ENCODE measurements around the gene EML3.
"Not testable (repeated sequence)": the region's sequence is repeated elsewhere in the genome, so short reads cannot be mapped to it uniquely, and the experiment has no call there.

EML3 gene

GRCh38 chr11:62567018-62567633 lies 45.4 kb downstream of the EML3 start:
- DNase-seq: no peak

- no peak for DNase-seq
Measured at GRCh38 chr11:62566247-62566646, 46.3 kb downstream of the EML3 start.

GRCh38 chr11:62565100-62565802 lies 47.3 kb downstream of the EML3 start:
- no peak for DNase-seq

GRCh38 chr11:62561677-62562230 lies 50.8 kb downstream of the EML3 start:
- DNase-seq: not testable (repeated sequence)

- no peak for DNase-seq
Measured at GRCh38 chr11:62560566-62561103, 51.9 kb downstream of the EML3 start.

- not testable (repeated sequence) for DNase-seq
Measured at GRCh38 chr11:62559626-62560025, 52.9 kb downstream of the EML3 start.

- DNase-seq: no peak
Measured at GRCh38 chr11:62559204-62559603, 53.4 kb downstream of the EML3 start.

GRCh38 chr11:62558669-62559068 lies 53.9 kb downstream of the EML3 start:
- no peak for DNase-seq

- no peak for DNase-seq
Measured at GRCh38 chr11:62556875-62557631, 55.5 kb downstream of the EML3 start.

- no peak for DNase-seq
Measured at GRCh38 chr11:62556108-62556874, 56.3 kb downstream of the EML3 start.

- no peak for DNase-seq
Measured at GRCh38 chr11:62555464-62556107, 57.0 kb downstream of the EML3 start.

GRCh38 chr11:62554387-62555167 lies 58.0 kb downstream of the EML3 start:
- DNase-seq: peak; percentile 22

GRCh38 chr11:62553839-62554361 lies 58.7 kb downstream of the EML3 start:
- DNase-seq: no peak

- no peak for DNase-seq
Measured at GRCh38 chr11:62553080-62553838, 59.3 kb downstream of the EML3 start.

GRCh38 chr11:62552485-62553079 lies 60.0 kb downstream of the EML3 start:
- no peak for DNase-seq
